Stimulated activated naive CD8-positive, alpha-beta T cell treated with anti-CD3 and anti-CD28 coated beads, Interleukin-15, Interleukin-2, amounts not matched to agents 100 ng/mL and 50 ng/mL, for 24 hours (primary cell): Measurements from ENCODE around the gene PCA3.
A peak's percentile ranks its signal among the peaks of the same experiment; 100 is the strongest.
"Not testable (repeated sequence)": the region's sequence is repeated elsewhere in the genome, so short reads cannot be mapped to it uniquely, and the experiment has no call there.

Experiments used
- H3K27ac Mint-ChIP-seq: one replicate; pipeline ENCODE4 v1.8.0; 2021; ENCODE audit warnings: mild to moderate bottlenecking, mixed read lengths
- H3K27me3 Mint-ChIP-seq: one replicate; pipeline ENCODE4 v1.8.0; 2021; ENCODE audit warnings: mixed read lengths
- H3K36me3 Mint-ChIP-seq: one replicate; pipeline ENCODE4 v1.8.0; 2021; ENCODE audit warnings: low read depth, mixed read lengths
- H3K4me1 Mint-ChIP-seq: one replicate; pipeline ENCODE4 v1.8.0; 2021; ENCODE audit warnings: low read depth, mixed read lengths
- H3K4me3 Mint-ChIP-seq: one replicate; pipeline ENCODE4 v1.8.0; 2021; ENCODE audit warnings: mild to moderate bottlenecking, mixed read lengths
- H3K9me3 Mint-ChIP-seq: one replicate; pipeline ENCODE4 v1.8.0; 2021; ENCODE audit warnings: mixed read lengths

The PCA3 gene

DNA sequence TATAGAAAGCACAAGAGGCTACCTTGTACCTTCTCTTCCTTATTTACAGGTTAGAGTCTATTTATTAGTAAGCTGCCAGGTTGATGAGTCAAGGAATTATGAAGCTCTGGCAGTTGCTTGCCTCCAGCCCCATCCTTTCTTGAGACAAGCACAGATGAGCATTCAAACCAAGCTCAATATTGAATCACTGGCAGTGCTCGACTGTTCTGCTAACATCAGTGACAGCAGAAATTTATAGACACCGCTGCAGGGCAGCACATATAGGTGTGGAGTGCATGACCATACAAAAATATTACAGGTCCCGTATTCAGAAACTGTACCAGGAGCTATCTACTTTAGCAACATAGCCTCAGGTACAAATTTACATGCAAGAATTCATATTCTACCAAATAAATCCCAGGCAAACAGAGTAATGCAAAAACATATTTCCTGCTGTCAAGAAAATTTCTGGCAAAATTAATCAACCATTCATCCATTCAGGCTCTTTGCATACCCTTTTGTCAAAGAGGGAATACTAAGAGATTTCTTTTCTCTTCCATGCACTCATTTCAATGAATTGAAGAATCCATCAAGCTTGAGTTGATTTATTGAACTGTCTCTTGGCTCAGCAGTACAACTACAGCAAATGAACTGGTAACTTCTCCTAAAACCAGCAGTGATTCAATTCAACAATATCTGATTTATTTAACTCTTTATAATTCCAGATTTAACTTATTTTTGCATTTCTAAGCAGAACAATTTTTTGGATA is 26.9 kb upstream of the PCA3 start:
- no peak overlapping the region for H3K27ac Mint-ChIP-seq
- H3K27me3 Mint-ChIP-seq: peaks cover 16% of the 10 kb centered on the region
- H3K9me3 Mint-ChIP-seq: peaks cover 2% of the 10 kb centered on the region
- H3K4me1 Mint-ChIP-seq: no peaks in the 10 kb centered on the region
- no peaks in the 10 kb centered on the region for H3K36me3 Mint-ChIP-seq
- H3K4me3 Mint-ChIP-seq: no peak overlapping the region

DNA sequence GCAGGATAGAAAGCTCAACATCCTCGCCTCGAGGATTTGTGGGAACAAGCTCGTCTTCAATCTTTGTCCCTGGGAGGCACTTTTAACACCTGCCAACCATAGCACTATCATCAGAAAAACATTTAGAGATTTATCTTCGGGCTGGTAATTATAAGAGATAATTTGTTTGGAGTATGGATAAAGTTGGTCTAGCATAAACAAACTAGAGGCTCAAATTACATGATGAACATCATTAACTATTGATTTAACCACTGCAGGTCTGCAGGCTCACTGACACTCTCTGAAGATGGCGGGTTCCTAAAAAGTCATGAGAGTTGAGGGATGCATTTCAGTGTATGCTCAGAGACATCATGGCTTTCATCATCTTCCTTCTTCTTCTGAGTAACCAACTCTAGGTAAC is 25.8 kb upstream of the PCA3 start:
- Mint-ChIP-seq H3K27me3 (peaks cover 14% of the 10 kb centered on the region), H3K9me3 (peaks cover 10% of the 10 kb centered on the region), H3K27ac (no peak overlapping the region), H3K4me1 (no peaks in the 10 kb centered on the region), H3K4me3 (no peak overlapping the region), H3K36me3 (no peaks in the 10 kb centered on the region)

DNA sequence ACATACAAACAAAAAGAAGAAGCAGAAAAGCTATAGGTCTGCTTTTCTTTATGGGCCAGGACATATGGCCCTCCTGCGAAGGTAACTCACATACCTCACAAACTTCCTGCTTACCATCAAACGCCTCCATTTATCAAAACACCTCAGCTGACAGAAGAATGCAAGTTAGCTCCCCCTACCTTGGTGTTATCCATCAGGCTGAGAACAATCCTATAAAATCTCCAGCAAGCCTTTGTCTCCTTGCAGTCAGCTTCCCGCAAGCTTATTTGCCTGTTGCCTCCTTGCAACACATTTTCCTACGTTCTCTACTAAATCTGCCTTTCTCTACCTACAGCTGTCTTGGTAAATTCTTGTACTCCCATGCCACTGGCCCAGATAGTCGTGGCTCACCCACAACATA is 22.7 kb upstream of the PCA3 start:
- peaks cover 15% of the 10 kb centered on the region for H3K9me3 Mint-ChIP-seq
- H3K4me1 Mint-ChIP-seq: no peaks in the 10 kb centered on the region
- H3K36me3 Mint-ChIP-seq: no peaks in the 10 kb centered on the region
- peaks cover 4% of the 10 kb centered on the region for H3K27me3 Mint-ChIP-seq
- no peak overlapping the region for H3K4me3 Mint-ChIP-seq
- no peak overlapping the region for H3K27ac Mint-ChIP-seq

DNA sequence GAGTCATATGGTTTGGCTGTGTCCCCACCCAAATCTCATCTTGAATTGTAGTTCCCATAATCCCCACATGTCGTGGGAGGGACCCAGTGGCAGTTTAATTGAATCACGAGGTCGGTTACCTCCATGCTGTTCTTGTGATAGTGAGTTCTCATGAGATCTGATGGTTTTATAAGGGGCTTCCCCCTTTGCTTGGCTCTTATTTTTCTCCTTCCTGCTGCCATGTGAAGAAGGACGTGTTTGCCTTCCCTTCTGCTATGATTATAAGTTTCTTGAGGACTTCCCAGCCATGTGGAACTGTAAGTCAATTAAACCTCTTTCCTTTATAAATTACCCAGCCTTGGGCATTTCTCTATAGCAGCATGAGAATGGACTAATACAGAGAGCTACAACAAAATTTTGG is 21.3 kb upstream of the PCA3 start:
- H3K36me3 Mint-ChIP-seq, H3K4me1 Mint-ChIP-seq, H3K4me3 Mint-ChIP-seq, H3K27me3 Mint-ChIP-seq, H3K27ac Mint-ChIP-seq: not testable (repeated sequence)
- H3K9me3 Mint-ChIP-seq: peaks cover 15% of the 10 kb centered on the region

GRCh38 chr9:76743931-76744330 is 20.3 kb upstream of the PCA3 start:
- Mint-ChIP-seq H3K9me3 (peaks cover 15% of the 10 kb centered on the region), H3K27ac (no peak overlapping the region), H3K36me3 (no peaks in the 10 kb centered on the region), H3K4me1 (no peaks in the 10 kb centered on the region), H3K4me3 (no peak overlapping the region), H3K27me3 (no peaks in the 10 kb centered on the region)

- Mint-ChIP-seq H3K4me3 (no peak overlapping the region), H3K36me3 (no peaks in the 10 kb centered on the region)
Observed at GRCh38 chr9:76744336-76744735, 19.9 kb upstream of the PCA3 start.

DNA sequence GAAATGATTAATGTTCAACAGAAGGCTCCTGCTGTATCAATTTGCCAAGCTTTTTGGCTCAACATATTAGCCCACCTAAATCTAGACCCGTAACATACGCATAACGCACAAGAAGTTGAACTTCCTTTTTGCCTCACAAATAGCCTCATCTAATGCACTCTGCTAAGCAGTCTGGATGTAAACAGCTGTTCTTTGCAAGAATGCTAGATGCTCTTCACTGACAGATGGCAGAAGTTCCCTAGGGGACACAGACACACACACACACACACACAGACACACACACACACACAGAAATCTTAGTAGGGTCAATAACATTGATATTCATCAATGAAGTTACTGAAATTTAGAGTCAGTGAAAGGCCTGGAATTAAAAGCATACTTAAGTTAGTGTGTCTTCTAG is 13.2 kb upstream of the PCA3 start:
- no peak overlapping the region for H3K27ac Mint-ChIP-seq
- H3K4me3 Mint-ChIP-seq: no peak overlapping the region
- H3K9me3 Mint-ChIP-seq: no peaks in the 10 kb centered on the region

More at GRCh38 chr9:76744336-76744735, 19.9 kb upstream of the PCA3 start:
- H3K27ac Mint-ChIP-seq: no peak overlapping the region
- H3K4me1 Mint-ChIP-seq: no peaks in the 10 kb centered on the region
- no peaks in the 10 kb centered on the region for H3K27me3 Mint-ChIP-seq
- peaks cover 15% of the 10 kb centered on the region for H3K9me3 Mint-ChIP-seq

DNA sequence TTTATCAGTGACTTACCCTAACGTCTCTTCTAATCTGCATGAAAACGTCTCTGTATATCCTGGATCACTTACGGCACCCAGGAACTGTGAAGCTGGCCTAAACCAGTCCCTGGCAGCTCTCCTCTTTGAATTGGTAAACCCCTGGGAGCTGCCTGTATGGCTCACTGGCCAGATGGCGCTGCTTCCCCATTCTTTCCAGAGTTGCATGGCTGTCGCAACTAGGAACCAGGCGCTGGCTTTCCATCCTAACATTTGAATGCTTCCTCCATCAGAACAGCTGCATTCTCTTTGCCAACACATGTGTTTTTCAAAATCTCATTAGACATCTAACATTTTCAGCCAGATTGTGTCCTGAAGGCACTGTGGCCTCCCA is 8.0 kb upstream of the PCA3 start:
- Mint-ChIP-seq H3K27ac (peak overlapping the region; percentile 31), H3K4me1 (peaks cover 11% of the 10 kb centered on the region), H3K27me3 (peaks cover 8% of the 10 kb centered on the region), H3K36me3 (no peaks in the 10 kb centered on the region), H3K4me3 (no peak overlapping the region), H3K9me3 (no peaks in the 10 kb centered on the region)

More for the DNA sequence above, 13.2 kb upstream of the PCA3 start:
- Mint-ChIP-seq H3K4me1 (no peaks in the 10 kb centered on the region), H3K27me3 (no peaks in the 10 kb centered on the region), H3K36me3 (no peaks in the 10 kb centered on the region)

GRCh38 chr9:76756941-76757673 is 7.1 kb upstream of the PCA3 start:
- H3K36me3 Mint-ChIP-seq: no peaks in the 10 kb centered on the region
- no peak overlapping the region for H3K27ac Mint-ChIP-seq
- peaks cover 8% of the 10 kb centered on the region for H3K27me3 Mint-ChIP-seq
- H3K9me3 Mint-ChIP-seq: no peaks in the 10 kb centered on the region
- peaks cover 11% of the 10 kb centered on the region for H3K4me1 Mint-ChIP-seq
- no peak overlapping the region for H3K4me3 Mint-ChIP-seq

DNA sequence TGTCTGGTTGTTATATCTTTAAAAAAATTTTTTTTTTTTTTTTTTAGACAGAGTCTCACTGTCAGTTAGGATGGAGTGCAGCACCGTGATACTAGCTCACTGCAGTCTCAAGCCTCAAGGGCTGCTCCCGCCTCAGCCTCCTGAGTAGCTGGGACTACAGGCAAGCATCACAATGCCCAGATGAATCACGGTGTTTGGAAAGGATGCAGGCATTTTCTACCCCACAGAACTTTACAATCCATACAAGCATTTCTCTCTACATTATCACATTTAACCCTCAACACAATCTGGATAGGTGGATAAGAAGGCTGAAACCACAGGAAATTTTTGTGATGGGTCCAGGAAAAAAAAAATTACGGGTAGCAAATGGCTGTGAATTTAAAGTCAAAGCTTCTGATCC is 5.8 kb upstream of the PCA3 start:
- Mint-ChIP-seq H3K27ac (no peak overlapping the region), H3K4me1 (peaks cover 11% of the 10 kb centered on the region), H3K36me3 (no peaks in the 10 kb centered on the region), H3K4me3 (no peak overlapping the region), H3K9me3 (no peaks in the 10 kb centered on the region), H3K27me3 (peaks cover 8% of the 10 kb centered on the region)

DNA sequence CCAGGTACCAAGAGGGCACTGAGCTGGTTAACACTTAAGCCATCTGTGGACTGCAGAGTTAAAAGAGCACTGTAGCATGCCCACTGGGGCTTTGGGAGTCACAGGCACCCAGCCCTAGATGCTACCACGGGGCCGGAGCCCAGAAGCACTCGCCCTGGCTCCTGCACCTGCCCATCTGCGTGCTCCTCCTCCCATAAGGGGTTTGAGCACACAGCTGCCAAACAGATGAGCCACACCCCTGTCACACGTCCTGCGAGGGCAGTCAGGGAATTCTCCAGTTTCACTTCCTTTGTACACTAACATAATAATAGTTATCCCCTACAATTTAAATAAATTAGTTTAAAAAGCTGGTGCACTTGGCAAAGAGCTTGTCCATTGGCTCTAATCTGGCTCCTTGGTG is 4.5 kb upstream of the PCA3 start:
- H3K27me3 Mint-ChIP-seq: peaks cover 8% of the 10 kb centered on the region
- no peak overlapping the region for H3K27ac Mint-ChIP-seq
- H3K4me3 Mint-ChIP-seq: no peak overlapping the region
- H3K9me3 Mint-ChIP-seq: no peaks in the 10 kb centered on the region
- H3K4me1 Mint-ChIP-seq: peaks cover 11% of the 10 kb centered on the region
- no peaks in the 10 kb centered on the region for H3K36me3 Mint-ChIP-seq

GRCh38 chr9:76761448-76761847 is 2.8 kb upstream of the PCA3 start:
- H3K36me3 Mint-ChIP-seq: no peaks in the 10 kb centered on the region
- H3K27me3 Mint-ChIP-seq: peaks cover 8% of the 10 kb centered on the region
- no peak overlapping the region for H3K27ac Mint-ChIP-seq
- no peaks in the 10 kb centered on the region for H3K9me3 Mint-ChIP-seq
- peaks cover 7% of the 10 kb centered on the region for H3K4me1 Mint-ChIP-seq
- H3K4me3 Mint-ChIP-seq: no peak overlapping the region

DNA sequence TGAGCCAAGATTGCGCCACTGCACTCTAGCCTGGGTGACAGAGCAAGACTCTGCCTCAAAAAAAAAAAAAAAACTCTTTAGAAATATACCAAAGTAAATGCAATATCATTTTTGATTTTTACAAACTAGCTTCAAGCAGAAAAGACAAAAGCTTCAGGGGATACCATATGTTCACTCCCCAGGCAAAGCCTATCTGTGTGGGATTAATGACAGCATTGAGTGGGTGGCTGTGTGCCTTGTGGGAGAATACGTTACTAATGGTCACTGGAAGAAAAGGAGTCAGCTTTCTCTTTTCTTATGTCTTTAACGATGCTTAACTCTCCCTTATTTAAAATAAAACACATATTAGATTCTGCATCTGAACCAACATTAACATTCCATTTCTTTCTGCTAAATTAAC is 1.9 kb downstream of the PCA3 start:
- no peaks in the 10 kb centered on the region for H3K36me3 Mint-ChIP-seq
- peaks cover 4% of the 10 kb centered on the region for H3K27me3 Mint-ChIP-seq
- no peaks in the 10 kb centered on the region for H3K9me3 Mint-ChIP-seq
- no peak overlapping the region for H3K4me3 Mint-ChIP-seq
- no peak overlapping the region for H3K27ac Mint-ChIP-seq
- H3K4me1 Mint-ChIP-seq: no peaks in the 10 kb centered on the region

DNA sequence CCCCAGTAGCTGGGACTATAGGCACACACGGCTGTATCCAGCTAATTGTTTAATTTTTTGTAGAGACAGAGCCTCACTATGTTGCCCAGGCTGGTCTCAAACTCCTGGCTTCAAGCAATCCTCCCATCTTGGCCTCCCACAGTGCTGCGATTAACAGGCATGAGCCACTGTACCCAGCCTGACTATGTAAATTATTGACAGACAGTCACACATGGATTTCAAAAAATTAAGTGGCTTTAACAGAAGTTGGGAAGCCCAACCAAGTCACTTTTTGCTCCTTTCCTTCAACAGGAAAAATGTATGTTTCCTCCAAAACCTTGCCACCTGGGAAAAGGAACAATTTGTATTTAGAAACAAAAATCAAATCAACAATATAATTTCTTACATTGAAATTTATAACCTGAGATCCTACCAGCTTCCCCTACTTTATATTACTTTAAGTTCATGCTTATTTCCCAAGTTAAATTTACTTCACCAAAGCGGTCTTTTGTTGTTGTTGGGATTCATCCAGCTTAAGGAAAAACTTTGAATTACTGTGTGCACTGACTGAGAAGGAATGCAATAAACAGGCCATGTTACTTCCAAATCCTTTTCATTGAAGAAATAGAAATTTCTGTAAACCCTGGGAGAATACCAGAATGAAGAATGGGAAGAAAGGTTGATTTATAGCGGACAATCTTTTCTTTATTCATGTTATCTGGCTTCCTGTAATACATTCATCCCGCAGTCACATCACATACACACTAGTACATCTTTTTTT is 8.6 kb downstream of the PCA3 start:
- Mint-ChIP-seq H3K4me1 (no peaks in the 10 kb centered on the region), H3K36me3 (no peaks in the 10 kb centered on the region), H3K9me3 (no peaks in the 10 kb centered on the region), H3K4me3 (no peak overlapping the region), H3K27me3 (peaks cover 14% of the 10 kb centered on the region), H3K27ac (no peak overlapping the region)

GRCh38 chr9:76784881-76785280 is 20.6 kb downstream of the PCA3 start:
- Mint-ChIP-seq H3K36me3 (no peaks in the 10 kb centered on the region), H3K4me1 (no peaks in the 10 kb centered on the region), H3K27ac (no peak overlapping the region), H3K4me3 (no peak overlapping the region), H3K27me3 (peaks cover 13% of the 10 kb centered on the region), H3K9me3 (no peaks in the 10 kb centered on the region)
